IPS DF 6.9 (cell line): Measurements from ENCODE around the gene COX4I2.
"Not testable (repeated sequence)": the region's sequence is repeated elsewhere in the genome, so short reads cannot be mapped to it uniquely, and the experiment has no call there.

Experiments used
- DNase-seq: peaks from one replicate; pipeline ENCODE4 v3.0.0-alpha.2; 2013; ENCODE audit warnings: low read depth, low spot score
- H3K27ac ChIP-seq: one replicate; pipeline ENCODE4 v1.5.1; 2013; ENCODE audit warnings: low read length, control low read depth
- H3K27me3 ChIP-seq: 2 replicates; pipeline ENCODE4 v1.6.1; 2013; ENCODE audit warnings: mild to moderate bottlenecking, low read length; ENCODE audit not compliant: control insufficient read depth, insufficient read depth
- H3K36me3 ChIP-seq: 2 replicates; pipeline ENCODE4 v1.6.1; 2013; ENCODE audit warnings: low read length; ENCODE audit not compliant: control insufficient read depth, insufficient read depth
- H3K4me1 ChIP-seq: 2 replicates; pipeline ENCODE4 v1.6.1; 2013; ENCODE audit warnings: low read length; ENCODE audit not compliant: control insufficient read depth, insufficient read depth
- H3K4me3 ChIP-seq: 2 replicates; pipeline ENCODE4 v1.5.1; 2013; ENCODE audit warnings: mild to moderate bottlenecking, low read length
- H3K9me3 ChIP-seq: 2 replicates; pipeline ENCODE4 v1.6.1; 2013; ENCODE audit warnings: low read length, inconsistent platforms; ENCODE audit not compliant: control insufficient read depth, insufficient read depth
- WGBS: extraction: QIAGEN DNeasy Blood & Tissue Kit; methylation state at CpG from one replicate; pipeline ENCODE4 v1.1.7; 2013; ENCODE audit warnings: mixed read lengths, missing lambda C conversion rate; ENCODE audit not compliant: insufficient read length, insufficient coverage; 5-methylcytosine and 5-hydroxymethylcytosine counted together

The COX4I2 gene

DNA sequence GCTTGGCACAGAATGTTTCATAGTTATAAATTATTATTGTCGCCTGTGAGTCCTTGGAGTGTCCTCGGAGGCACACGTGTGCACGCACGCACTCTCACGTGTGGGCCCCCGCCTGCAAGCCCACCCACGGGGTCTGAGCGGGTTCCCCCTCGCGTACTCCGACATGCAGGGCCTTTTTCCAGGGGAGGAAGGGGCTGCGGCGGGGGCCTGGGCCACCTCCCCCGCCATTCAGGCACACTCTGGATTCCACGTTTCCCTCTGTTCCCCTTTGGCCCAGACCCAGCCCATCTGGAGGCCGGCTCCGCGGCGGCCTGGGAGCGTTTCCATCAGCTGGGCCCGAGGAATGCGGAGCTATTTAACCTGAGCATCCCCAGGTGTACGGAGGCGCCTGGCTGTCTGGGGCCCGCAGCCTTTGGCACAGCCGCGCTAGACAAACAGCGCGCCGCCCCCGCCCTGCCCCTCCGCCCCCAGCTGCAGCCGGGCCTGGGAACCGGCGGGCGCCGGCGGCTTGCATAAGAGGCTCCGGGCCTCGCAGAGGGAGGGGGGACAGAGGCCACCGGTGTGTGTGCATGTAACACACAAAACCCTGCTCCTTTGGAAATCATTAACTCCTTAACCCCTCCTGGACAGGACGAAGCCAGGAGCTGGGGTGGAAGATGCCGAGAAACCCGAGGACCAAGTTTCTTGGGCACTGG, 29.3 kb upstream of the COX4I2 start:
- peaks cover 5% of the 10 kb centered on the region for H3K4me1 ChIP-seq
- no peak overlapping the region for H3K27ac ChIP-seq
- no CpG with 5 or more reads among the region's 45 CpGs for WGBS
- no peaks in the 10 kb centered on the region for H3K9me3 ChIP-seq
- H3K36me3 ChIP-seq, result no peaks in the 10 kb centered on the region
- DNase-seq, result no peak
- H3K4me3 ChIP-seq, result no peak overlapping the region
- no peaks in the 10 kb centered on the region for H3K27me3 ChIP-seq

DNA sequence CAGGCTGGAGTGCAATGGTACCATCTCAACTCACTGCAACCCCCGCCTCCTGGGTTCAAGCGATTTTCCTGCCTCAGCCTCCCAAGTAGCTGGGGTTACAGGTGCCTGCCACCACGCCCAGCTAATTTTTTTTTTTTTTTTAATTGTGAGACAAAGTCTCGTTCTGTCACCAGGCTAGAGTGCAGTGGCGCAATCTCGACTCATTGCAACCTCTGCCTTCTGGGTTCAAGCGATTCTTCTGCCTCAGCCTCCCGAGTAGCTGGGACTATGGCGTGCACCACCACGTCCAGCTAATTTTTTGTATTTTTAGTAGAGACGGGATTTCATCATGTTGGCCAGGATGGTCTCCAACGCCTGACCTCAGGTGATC, 25.5 kb upstream of the COX4I2 start:
- H3K27me3 ChIP-seq, DNase-seq, H3K9me3 ChIP-seq, H3K4me3 ChIP-seq, H3K36me3 ChIP-seq, H3K4me1 ChIP-seq, H3K27ac ChIP-seq: not testable (repeated sequence)
- no CpG with 5 or more reads among the region's 12 CpGs for WGBS

DNA sequence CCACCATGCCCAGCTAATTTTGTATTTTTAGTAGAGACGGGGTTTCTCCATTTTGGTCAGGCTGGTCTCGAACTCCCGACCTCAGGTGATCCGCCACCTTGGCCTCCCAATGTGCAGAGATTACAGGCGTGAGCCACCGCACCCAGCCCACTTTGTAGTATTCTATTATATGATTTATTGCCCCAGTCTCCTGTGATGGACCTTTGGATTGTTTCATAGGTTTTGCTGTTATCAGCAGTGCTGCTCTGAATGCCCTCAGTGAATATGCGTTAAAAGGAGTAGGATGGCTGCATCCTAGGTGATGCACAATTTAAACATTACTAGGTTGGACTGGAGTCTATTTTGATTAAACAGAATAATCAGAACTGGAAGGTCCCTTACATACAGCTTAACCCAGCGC, 22.3 kb upstream of the COX4I2 start:
- no CpG with 5 or more reads among the region's 8 CpGs for WGBS
- DNase-seq, result no peak
- Histone ChIP-seq H3K27me3 (no peaks in the 10 kb centered on the region), H3K27ac (no peak overlapping the region), H3K9me3 (no peaks in the 10 kb centered on the region), H3K4me3 (no peak overlapping the region), H3K4me1 (no peaks in the 10 kb centered on the region), H3K36me3 (no peaks in the 10 kb centered on the region)

DNA sequence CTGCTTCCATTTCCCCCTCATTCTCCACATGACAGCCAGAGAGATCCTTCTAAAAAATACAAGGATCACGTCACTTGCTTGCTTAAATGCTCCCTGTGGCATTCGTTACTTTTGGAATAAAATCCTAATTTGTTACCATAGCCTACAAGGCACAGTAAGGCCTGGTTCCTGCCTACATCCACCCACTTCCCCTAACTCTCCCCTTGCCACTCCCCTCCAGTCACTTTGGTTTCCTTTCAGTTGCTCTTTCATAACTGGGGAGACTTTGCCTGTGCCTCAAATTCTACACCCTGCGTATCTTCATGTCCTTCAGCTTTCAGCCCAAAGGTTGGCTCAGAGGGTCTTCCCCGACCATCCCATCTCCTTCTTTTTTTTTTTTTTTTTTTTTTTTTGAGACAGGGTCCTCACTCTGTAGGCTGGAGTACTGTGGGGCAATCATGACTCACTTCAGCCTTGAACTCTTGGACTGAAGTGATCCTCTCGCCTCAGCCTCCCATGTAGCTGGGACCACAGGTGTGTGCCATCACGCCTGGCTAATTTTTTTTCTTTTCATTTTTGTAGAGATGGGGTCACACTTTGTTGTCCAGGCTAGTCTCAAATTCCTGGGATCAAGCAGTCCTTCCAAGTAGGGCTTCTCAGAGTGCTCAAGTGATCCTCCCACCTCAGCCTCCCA, 20.1 kb upstream of the COX4I2 start:
- Histone ChIP-seq H3K9me3 (no peaks in the 10 kb centered on the region), H3K27ac (no peak overlapping the region), H3K36me3 (no peaks in the 10 kb centered on the region), H3K4me3 (no peak overlapping the region), H3K4me1 (no peaks in the 10 kb centered on the region), H3K27me3 (no peaks in the 10 kb centered on the region; the same call in 1 of the 2 replicates)
- no CpG with 5 or more reads among the region's 6 CpGs for WGBS
- DNase-seq, result no peak

DNA sequence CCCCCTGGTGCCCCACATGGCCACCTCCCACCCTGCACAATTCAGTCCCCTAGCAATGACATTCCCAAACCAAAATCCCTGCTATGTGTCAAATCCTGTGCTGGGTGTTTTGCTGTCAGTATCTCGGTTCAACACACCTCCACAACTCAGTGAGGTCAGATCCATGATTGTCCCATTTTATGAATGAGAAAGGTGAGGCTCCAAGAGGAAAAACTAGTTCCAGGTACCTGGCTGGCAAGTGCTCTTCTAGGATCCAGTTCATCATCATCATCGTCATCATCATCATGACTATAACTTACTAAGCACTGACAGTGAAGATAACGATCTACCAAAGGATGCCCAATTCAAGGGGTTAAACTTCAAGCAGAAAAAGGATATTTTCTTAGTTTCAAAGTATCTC, 17.5 kb upstream of the COX4I2 start:
- Histone ChIP-seq H3K27me3 (no peaks in the 10 kb centered on the region; the same call in 1 of the 2 replicates), H3K4me3 (no peak overlapping the region), H3K9me3 (no peaks in the 10 kb centered on the region), H3K27ac (no peak overlapping the region), H3K4me1 (no peaks in the 10 kb centered on the region), H3K36me3 (no peaks in the 10 kb centered on the region)
- WGBS, result no CpG with 5 or more reads among the region's 3 CpGs
- DNase-seq, result no peak

DNA sequence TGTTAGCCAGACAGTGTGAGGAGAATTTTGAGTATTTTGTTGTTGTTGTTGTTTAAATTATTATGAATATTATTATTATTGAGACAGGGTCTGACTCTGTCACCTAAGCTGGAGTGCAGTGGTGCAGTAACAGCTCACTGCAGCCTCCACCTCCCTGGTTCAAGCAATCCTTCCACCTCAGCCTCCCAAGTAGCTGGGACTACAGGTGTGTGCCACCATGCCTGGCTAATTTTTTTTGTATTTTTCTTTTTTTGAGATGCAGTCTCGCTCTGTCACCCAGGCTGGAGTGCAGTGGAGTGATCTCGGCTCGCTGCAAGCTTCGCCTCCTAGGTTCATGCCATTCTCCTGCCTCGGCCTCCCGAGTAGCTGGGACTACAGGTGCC, 14.6 kb upstream of the COX4I2 start:
- H3K36me3 ChIP-seq, DNase-seq, H3K27me3 ChIP-seq, H3K4me3 ChIP-seq, H3K4me1 ChIP-seq, H3K9me3 ChIP-seq, H3K27ac ChIP-seq: not testable (repeated sequence)
- no CpG with 5 or more reads among the region's 6 CpGs for WGBS

DNA sequence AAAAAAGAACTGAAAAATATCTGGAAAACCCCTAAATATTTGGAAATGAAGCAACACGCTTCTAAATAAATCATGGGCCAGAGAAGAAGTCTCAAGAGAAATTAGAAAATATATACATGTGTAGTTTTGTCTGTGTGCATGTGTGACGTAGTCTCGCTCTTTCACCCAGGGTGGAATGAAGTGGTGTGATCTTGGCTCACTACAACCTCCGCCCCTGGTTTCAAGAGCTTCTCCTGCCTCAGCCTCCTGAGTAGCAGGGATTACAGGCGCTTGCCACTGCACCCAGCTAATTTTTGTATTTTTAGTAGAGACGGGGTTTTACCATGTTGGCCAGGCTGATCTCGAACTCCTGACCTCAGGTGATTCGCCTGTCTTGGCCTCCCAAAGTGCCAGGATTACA, 11.2 kb upstream of the COX4I2 start:
- not testable (repeated sequence) for H3K4me1 ChIP-seq, H3K9me3 ChIP-seq, H3K36me3 ChIP-seq, DNase-seq, H3K27ac ChIP-seq, H3K27me3 ChIP-seq, H3K4me3 ChIP-seq
- WGBS, result no CpG with 5 or more reads among the region's 8 CpGs

DNA sequence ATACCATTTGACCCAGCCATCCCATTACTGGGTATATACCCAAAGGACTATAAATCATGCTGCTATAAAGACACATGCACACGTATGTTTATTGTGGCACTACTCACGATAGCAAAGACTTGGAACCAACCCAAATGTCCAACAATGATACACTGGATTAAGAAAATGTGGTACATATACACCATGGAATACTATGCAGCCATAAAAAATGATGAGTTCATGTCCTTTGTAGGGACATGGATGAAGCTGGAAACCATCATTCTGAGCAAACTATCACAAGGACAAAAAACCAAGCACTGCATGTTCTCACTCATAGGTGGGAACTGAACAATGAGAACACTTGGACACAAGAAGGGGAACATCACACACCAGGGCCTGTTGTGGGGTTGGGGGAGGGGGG, 9.7 kb upstream of the COX4I2 start:
- no CpG with 5 or more reads among the region's 2 CpGs for WGBS
- not testable (repeated sequence) for H3K4me3 ChIP-seq, H3K36me3 ChIP-seq, H3K4me1 ChIP-seq, H3K27me3 ChIP-seq, H3K9me3 ChIP-seq, DNase-seq, H3K27ac ChIP-seq

DNA sequence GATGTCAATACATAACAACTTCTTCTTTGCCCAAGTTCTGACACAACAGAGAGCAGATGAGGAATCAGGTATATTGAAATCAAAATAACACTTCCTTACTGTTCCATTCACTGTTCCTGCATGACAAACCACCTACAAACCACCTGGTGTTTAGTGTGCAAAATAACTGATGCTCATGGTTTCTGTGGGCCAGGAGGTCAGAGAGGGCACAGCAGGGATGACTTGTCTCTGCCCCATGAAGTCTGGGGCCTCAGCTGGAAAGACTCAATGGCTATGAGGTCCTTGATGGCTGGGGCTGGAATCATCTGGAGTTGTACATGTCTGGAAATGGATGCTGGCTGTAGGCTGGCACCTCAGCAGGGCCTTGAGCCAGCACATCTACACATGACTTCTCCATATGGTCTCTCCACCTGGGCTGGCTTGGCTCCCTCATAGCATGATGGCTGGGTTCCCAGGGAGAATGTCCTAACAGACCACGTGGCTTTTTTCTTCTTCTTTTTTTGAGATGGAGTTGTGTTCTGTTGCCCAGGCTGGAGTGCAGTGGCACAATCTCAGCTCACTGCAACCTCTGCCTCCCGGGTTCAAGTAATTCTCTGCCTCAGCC, 7.4 kb upstream of the COX4I2 start:
- no peaks in the 10 kb centered on the region for H3K27me3 ChIP-seq
- no peaks in the 10 kb centered on the region for H3K4me1 ChIP-seq
- WGBS, result no CpG with 5 or more reads among the region's 2 CpGs
- H3K27ac ChIP-seq, result no peak overlapping the region
- no peak overlapping the region for H3K4me3 ChIP-seq
- H3K36me3 ChIP-seq, result no peaks in the 10 kb centered on the region
- no peaks in the 10 kb centered on the region for H3K9me3 ChIP-seq
- no peak for DNase-seq

DNA sequence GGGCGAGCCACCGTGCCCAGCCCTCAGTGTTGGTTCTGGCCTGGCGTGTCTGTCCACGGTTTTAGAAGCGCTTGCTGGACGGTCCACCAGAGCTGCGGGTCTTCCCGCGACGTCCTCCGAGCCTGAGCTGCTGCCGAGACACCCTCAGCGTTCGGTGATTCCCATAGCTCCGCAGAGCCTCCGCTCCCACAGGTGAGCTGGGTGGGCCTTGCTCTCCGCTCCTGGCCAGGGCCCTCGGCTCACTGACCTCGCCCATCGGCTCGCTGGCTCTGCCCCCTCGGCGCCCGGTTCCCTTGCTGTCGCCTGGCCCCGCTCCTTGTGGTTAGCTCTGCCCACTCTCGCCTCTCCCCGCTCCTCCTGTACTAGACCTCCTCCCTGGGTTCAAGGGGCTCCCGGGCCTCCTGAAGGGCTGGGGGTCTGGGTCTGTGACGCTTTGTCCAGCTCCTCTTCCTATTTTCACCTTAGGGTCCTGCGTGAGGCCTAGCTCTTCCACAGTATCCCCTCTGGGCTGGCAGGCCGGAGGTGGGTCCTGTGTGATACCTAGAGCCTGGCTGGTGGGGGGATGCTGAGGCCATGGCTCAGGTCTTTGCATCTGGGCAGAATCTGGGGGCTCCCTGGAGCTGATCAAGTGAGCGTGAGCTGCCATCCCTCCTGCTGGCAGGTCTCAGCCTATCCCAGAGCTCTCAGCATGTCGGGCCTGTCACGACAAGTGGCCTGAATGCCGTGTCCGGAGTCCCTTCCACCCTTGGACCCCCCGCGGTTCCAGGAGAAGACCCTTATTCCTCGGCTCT, 5.0 kb upstream of the COX4I2 start:
- DNase-seq, result no peak
- H3K27me3 ChIP-seq, result no peaks in the 10 kb centered on the region
- peaks cover 3% of the 10 kb centered on the region; the same call in 1 of the 2 replicates for H3K4me1 ChIP-seq
- H3K4me3 ChIP-seq, result no peak overlapping the region
- H3K36me3 ChIP-seq, result peaks cover 2% of the 10 kb centered on the region; the same call in 1 of the 2 replicates
- no peak overlapping the region for H3K27ac ChIP-seq
- WGBS, result no CpG with 5 or more reads among the region's 40 CpGs
- no peaks in the 10 kb centered on the region for H3K9me3 ChIP-seq
